ENCODE measurements around the gene ALG3.

- TF ChIP-seq CTCF (IDR thresholded peaks at IDR 0.05) (no peak), EZH2 (IDR thresholded peaks at IDR 0.05) (no peak)
Observed at GRCh38 chr3:184295771-184296170, 47.0 kb upstream of the ALG3 start.
